HFFc6 (cell line): ENCODE data around the gene NCOA5. TPM values are rescaled to one million over a fixed set of nuclear protein-coding genes. Genes with fewer than 3 reads are reported as not detected.

Experiments
- DNase-seq: peaks from one replicate; pipeline ENCODE4 v3.0.0-alpha.2; 2018
- H3K27ac Mint-ChIP-seq: 2 replicates; pipeline ENCODE4 v1.8.0; 2020; ENCODE audit warnings: mild to moderate bottlenecking, mixed read lengths
- H3K27me3 Mint-ChIP-seq: 2 replicates; pipeline ENCODE4 v1.8.0; 2021; ENCODE audit warnings: mild to moderate bottlenecking, moderate library complexity, mixed read lengths; ENCODE audit not compliant: insufficient read depth
- H3K36me3 Mint-ChIP-seq: 2 replicates; pipeline ENCODE4 v1.8.0; 2021; ENCODE audit warnings: low read depth, mixed read lengths
- H3K4me1 Mint-ChIP-seq: 2 replicates; pipeline ENCODE4 v1.8.0; 2020; ENCODE audit warnings: low read depth, mixed read lengths
- H3K4me3 Mint-ChIP-seq: 2 replicates; pipeline ENCODE4 v1.8.0; 2020; ENCODE audit warnings: mild to moderate bottlenecking, moderate library complexity, mixed read lengths
- H3K9me3 Mint-ChIP-seq: 2 replicates; pipeline ENCODE4 v1.8.0; 2020; ENCODE audit warnings: mild to moderate bottlenecking, mixed read lengths
- total RNA-seq, 6 experiments: library from RNA; stranded (reverse); fragmentation: NEBNext Ultra II Directional; extraction: Animal tissue kit (Norgen Biotek cat#: 25700); gene quantifications; 2 replicates in 1 of 6; 3 replicates in 5 of 6; pipeline ENCODE4 v1.2.3, GENCODE V29; 2021
- TF ChIP-seq, protein P1 (sequence below): fragments of 200-600 bp; sonication (generic); IDR thresholded peaks from 2 replicates; pipeline ENCODE4 v1.5.0; 2021; ENCODE audit warnings: antibody characterized with exemption, mild to moderate bottlenecking

NCOA5 gene
- total RNA-seq, 6 experiments from 2014 or later, result 15.3 to 25.1 (median 23.2) TPM

DNA sequence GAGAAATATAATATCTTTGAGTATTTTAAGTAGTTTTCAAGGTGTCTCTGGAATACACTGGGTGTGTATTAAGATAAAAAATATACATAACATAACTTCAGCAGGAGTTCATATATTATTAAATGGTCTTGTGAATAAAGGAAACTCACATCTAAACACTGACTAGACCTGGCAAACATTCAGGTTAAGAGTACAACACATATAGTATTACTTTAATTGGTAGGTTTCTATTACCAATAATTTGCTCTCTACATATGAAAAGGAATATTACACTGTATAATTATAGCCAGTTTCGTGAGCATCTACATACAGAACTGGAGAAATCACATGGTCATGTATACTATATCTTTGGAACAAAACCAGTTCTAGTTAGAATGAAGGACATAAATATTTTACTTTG is 8.7 kb downstream of the NCOA5 start:
- no peak overlapping the region for H3K27ac Mint-ChIP-seq
- H3K9me3 Mint-ChIP-seq, result no peaks in the 10 kb centered on the region
- no peak overlapping the region for H3K4me3 Mint-ChIP-seq
- H3K36me3 Mint-ChIP-seq, result no peaks in the 10 kb centered on the region
- peaks cover 28% of the 10 kb centered on the region for H3K4me1 Mint-ChIP-seq
- no peaks in the 10 kb centered on the region for H3K27me3 Mint-ChIP-seq
- TF ChIP-seq, protein P1, sequence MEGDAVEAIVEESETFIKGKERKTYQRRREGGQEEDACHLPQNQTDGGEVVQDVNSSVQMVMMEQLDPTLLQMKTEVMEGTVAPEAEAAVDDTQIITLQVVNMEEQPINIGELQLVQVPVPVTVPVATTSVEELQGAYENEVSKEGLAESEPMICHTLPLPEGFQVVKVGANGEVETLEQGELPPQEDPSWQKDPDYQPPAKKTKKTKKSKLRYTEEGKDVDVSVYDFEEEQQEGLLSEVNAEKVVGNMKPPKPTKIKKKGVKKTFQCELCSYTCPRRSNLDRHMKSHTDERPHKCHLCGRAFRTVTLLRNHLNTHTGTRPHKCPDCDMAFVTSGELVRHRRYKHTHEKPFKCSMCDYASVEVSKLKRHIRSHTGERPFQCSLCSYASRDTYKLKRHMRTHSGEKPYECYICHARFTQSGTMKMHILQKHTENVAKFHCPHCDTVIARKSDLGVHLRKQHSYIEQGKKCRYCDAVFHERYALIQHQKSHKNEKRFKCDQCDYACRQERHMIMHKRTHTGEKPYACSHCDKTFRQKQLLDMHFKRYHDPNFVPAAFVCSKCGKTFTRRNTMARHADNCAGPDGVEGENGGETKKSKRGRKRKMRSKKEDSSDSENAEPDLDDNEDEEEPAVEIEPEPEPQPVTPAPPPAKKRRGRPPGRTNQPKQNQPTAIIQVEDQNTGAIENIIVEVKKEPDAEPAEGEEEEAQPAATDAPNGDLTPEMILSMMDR, result no peak
- DNase-seq, result no peak

GRCh38 chr20:46078954-46079353 is 10.8 kb downstream of the NCOA5 start:
- Mint-ChIP-seq H3K36me3 (peaks cover 10% of the 10 kb centered on the region), H3K9me3 (no peaks in the 10 kb centered on the region), H3K27ac (no peak overlapping the region), H3K4me1 (peaks cover 10% of the 10 kb centered on the region), H3K27me3 (no peaks in the 10 kb centered on the region), H3K4me3 (no peak overlapping the region)
- no peak for DNase-seq
- TF ChIP-seq, protein P1, result no peak

GRCh38 chr20:46077642-46078305 is 12.0 kb downstream of the NCOA5 start:
- Mint-ChIP-seq H3K4me1 (peaks cover 5% of the 10 kb centered on the region; the same call in 1 of the 2 replicates), H3K4me3 (no peak overlapping the region), H3K36me3 (peaks cover 10% of the 10 kb centered on the region), H3K27ac (no peak overlapping the region), H3K9me3 (no peaks in the 10 kb centered on the region), H3K27me3 (no peaks in the 10 kb centered on the region)
- TF ChIP-seq, protein P1, result no peak
- DNase-seq, result no peak

DNA sequence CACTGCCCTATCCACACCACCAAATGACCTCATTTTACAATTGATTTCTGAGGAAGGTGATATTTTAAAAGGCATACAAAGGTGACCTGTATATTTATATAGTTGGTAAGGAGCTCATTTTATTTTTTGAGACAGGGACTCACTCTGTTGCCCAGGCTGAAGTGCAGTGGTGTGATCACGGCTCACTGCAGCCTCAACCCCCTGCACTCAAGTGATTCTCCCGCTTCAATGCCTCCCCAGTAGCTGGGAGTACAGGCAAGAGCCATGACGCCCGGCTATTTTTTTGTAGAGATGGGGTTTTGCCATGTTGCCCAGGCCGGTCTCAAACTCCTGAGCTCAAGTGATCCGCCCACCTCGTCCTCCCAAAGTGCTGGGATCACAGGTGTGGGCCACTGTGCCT is 13.0 kb downstream of the NCOA5 start:
- peaks cover 10% of the 10 kb centered on the region for H3K36me3 Mint-ChIP-seq
- H3K27ac Mint-ChIP-seq, result no peak overlapping the region
- peaks cover 4% of the 10 kb centered on the region; the same call in 1 of the 2 replicates for H3K4me1 Mint-ChIP-seq
- H3K4me3 Mint-ChIP-seq, result no peak overlapping the region
- H3K27me3 Mint-ChIP-seq, result no peaks in the 10 kb centered on the region
- DNase-seq, result no peak
- TF ChIP-seq, protein P1, result no peak
- no peaks in the 10 kb centered on the region for H3K9me3 Mint-ChIP-seq

GRCh38 chr20:46074006-46074405 is 15.8 kb downstream of the NCOA5 start:
- Mint-ChIP-seq H3K27me3 (no peaks in the 10 kb centered on the region), H3K36me3 (peaks cover 10% of the 10 kb centered on the region), H3K4me1 (no peaks in the 10 kb centered on the region), H3K9me3 (no peaks in the 10 kb centered on the region), H3K4me3 (no peak overlapping the region), H3K27ac (no peak overlapping the region)
- TF ChIP-seq, protein P1, result no peak
- no peak for DNase-seq
